Suprapubic skin (tissue), 3 donors: ENCODE results near the gene PRPF38B.
A peak's percentile ranks its signal among the peaks of the same experiment; 100 is the strongest.

Experiments
- CTCF ChIP-seq, 2 donors: fragments of 200-600 bp in 1 of 2; fragments of 450-650 bp in 1 of 2; sonication (generic) in 1 of 2; IDR thresholded peaks; one replicate each; pipeline ENCODE4 v1.5.1; 2016 to 2019; ENCODE audit warnings: antibody characterized with exemption in 2 of 2, mild to moderate bottlenecking in 1 of 2, moderate library complexity in 1 of 2
- EP300 ChIP-seq: sonication (generic); formaldehyde crosslinking; IDR thresholded peaks from one replicate; pipeline ENCODE4 v1.6.1; 2017; ENCODE audit warnings: antibody characterized with exemption
- POLR2A ChIP-seq, 2 donors: fragments of 450-650 bp; IDR thresholded peaks; one replicate each; pipeline ENCODE4 v1.6.1; 2017; ENCODE audit warnings: antibody characterized with exemption in 2 of 2, mild to moderate bottlenecking in 2 of 2, moderate library complexity in 2 of 2

- peak in 1 of 2 donors; percentile 55 for TF ChIP-seq POLR2A (IDR thresholded peaks at IDR 0.05)
- TF ChIP-seq CTCF (IDR thresholded peaks at IDR 0.05), result no peak
- TF ChIP-seq EP300, result no peak
These were observed 55.2 kb downstream of the PRPF38B start for GRCh38 chr1:108747171-108747850.
